ENCODE results near the gene ASTN2.

- TF ChIP-seq YY1 (IDR thresholded peaks at IDR 0.05; ENCODE audit: insufficient read depth, insufficient read length) (no peak), ZNF274 (IDR thresholded peaks at IDR 0.05; ENCODE audit: low read depth, low read length) (no peak), SUZ12 (IDR thresholded peaks at IDR 0.05; ENCODE audit: extremely low read depth, insufficient read depth, insufficient read length) (no peak)
Observed at GRCh38 chr9:117278471-117279035, 136.3 kb downstream of the ASTN2 start.

Measured in NT2/D1 (cell line).